H1 (cell line): ENCODE results near the gene MYH10. TPM values are rescaled to one million over a fixed set of nuclear protein-coding genes. Genes with fewer than 3 reads are reported as not detected.

Source experiments
- CTCF ChIA-PET: fragments of 300-600 bp; sonication (Branson Sonifier 250); formaldehyde crosslinking; loops from one replicate; lab custom pipeline; 2021; ENCODE audit not compliant: partially characterized antibody; lab: Charles Lee
- POLR2A ChIA-PET: fragments of 300-600 bp; sonication (Branson Sonifier 250); formaldehyde crosslinking; loops from one replicate; lab custom pipeline; 2021; ENCODE audit warnings: inconsistent platforms; ENCODE audit not compliant: partially characterized antibody; lab: Charles Lee
- DNase-seq, 2 experiments: peaks; one replicate each; pipeline versions ENCODE4 v3.0.0 to v3.0.0-alpha.2; 2010 to 2022; ENCODE audit warnings: low spot score in 2 of 2, low read depth in 1 of 2, mixed read lengths in 1 of 2
- FAIRE-seq: peaks from 2 replicates; lab custom pipeline; 2011; peaks lifted over from hg19 to GRCh38; lab: Jason Lieb, UNC
- H2AFZ ChIP-seq: 2 replicates; pipeline ENCODE4 v1.8.1; 2012; ENCODE audit warnings: low read length, inconsistent platforms
- H2AK5ac ChIP-seq: 2 replicates; pipeline ENCODE4 v1.6.1; 2013; ENCODE audit warnings: low read depth, low read length
- H2BK120ac ChIP-seq: replicated peaks from 2 replicates; pipeline ENCODE3; 2013; ENCODE audit warnings: low read depth, low read length, inconsistent platforms
- H2BK12ac ChIP-seq: 2 replicates; pipeline ENCODE4 v1.6.1; 2013; ENCODE audit warnings: low read depth, low read length
- H2BK15ac ChIP-seq: 2 replicates; pipeline ENCODE4 v1.6.1; 2013; ENCODE audit warnings: low read length
- H2BK20ac ChIP-seq: 2 replicates; pipeline ENCODE4 v1.6.1; 2013; ENCODE audit warnings: low read length
- H2BK5ac ChIP-seq: 2 replicates; pipeline ENCODE4 v1.6.1; 2013; ENCODE audit warnings: low read depth, low read length
- H3K14ac ChIP-seq: 2 replicates; pipeline ENCODE4 v1.6.1; 2013; ENCODE audit warnings: inconsistent platforms; ENCODE audit not compliant: insufficient read length
- H3K18ac ChIP-seq: 2 replicates; pipeline ENCODE4 v1.6.1; 2013; ENCODE audit warnings: low read length; ENCODE audit errors: extremely low read depth
- H3K23ac ChIP-seq: 2 replicates; pipeline ENCODE4 v1.6.1; 2013; ENCODE audit warnings: inconsistent platforms; ENCODE audit not compliant: insufficient read length
- H3K23me2 ChIP-seq: 2 replicates; pipeline ENCODE4 v1.6.1; 2013; ENCODE audit warnings: low read depth, low read length
- H3K27ac ChIP-seq: 2 replicates; pipeline ENCODE4 v1.6.1; 2011; ENCODE audit warnings: low read depth, low read length, inconsistent platforms
- H3K27me3 ChIP-seq, 4 experiments: replicated peaks in 1 of 4; 1 replicate in 1 of 4; 2 replicates in 3 of 4; pipeline versions ENCODE4 v1.6.1 to v1.8.1; 2011 to 2013; ENCODE audit warnings: low read length in 3 of 4, mild to moderate bottlenecking in 3 of 4, inconsistent platforms in 2 of 4, mixed read lengths in 2 of 4, moderate library complexity in 1 of 4; ENCODE audit not compliant: control insufficient read depth in 3 of 4, insufficient read depth in 3 of 4; ENCODE audit errors: extremely low read depth in 1 of 4
- H3K36me3 ChIP-seq, 4 experiments: 2 replicates each; pipeline versions ENCODE4 v1.6.1 to v1.8.1; 2011 to 2013; ENCODE audit warnings: mild to moderate bottlenecking in 4 of 4, low read length in 3 of 4, moderate library complexity in 2 of 4, control low read depth in 1 of 4, inconsistent platforms in 1 of 4; ENCODE audit not compliant: insufficient read depth in 4 of 4, control insufficient read depth in 2 of 4
- H3K4ac ChIP-seq: replicated peaks from 2 replicates; pipeline ENCODE3; 2013; ENCODE audit warnings: low read length, low read depth, mixed read lengths, inconsistent platforms; ENCODE audit not compliant: insufficient read length
- H3K4me1 ChIP-seq, 4 experiments: replicated peaks in 1 of 4; 1 replicate in 1 of 4; 2 replicates in 3 of 4; pipeline versions ENCODE4 v1.6.1 to v1.8.1; 2011 to 2013; ENCODE audit warnings: low read length in 3 of 4, inconsistent platforms in 2 of 4, mixed read lengths in 1 of 4; ENCODE audit not compliant: insufficient read depth in 4 of 4, control insufficient read depth in 3 of 4
- H3K4me2 ChIP-seq, 2 experiments: 2 replicates each; pipeline versions ENCODE4 v1.6.1 to v1.8.1; 2011 to 2013; ENCODE audit warnings: low read depth in 2 of 2, low read length in 2 of 2, control low read depth in 1 of 2, inconsistent platforms in 1 of 2, mild to moderate bottlenecking in 1 of 2; ENCODE audit not compliant: insufficient read depth in 1 of 2
- H3K4me3 ChIP-seq, 4 experiments: fragments of 200-600, 300-600 bp in 1 of 4; sonication (generic), shearing (Covaris generic), sonication (Bioruptor Twin) in 1 of 4; 2 replicates each; pipeline versions ENCODE4 v1.5.1 to v1.8.1; 2011 to 2016; ENCODE audit warnings: low read length in 4 of 4, low read depth in 3 of 4, control low read depth in 2 of 4, inconsistent platforms in 2 of 4, mild to moderate bottlenecking in 2 of 4, mixed read lengths in 1 of 4, moderate library complexity in 1 of 4; ENCODE audit not compliant: insufficient read depth in 2 of 4; ENCODE audit errors: extremely low read depth in 1 of 4
- H3K56ac ChIP-seq: replicated peaks from 2 replicates; pipeline ENCODE3; 2013; ENCODE audit warnings: low read depth, mild to moderate bottlenecking, mixed read lengths, low read length, inconsistent platforms; ENCODE audit not compliant: insufficient read length
- H3K79me1 ChIP-seq: 2 replicates; pipeline ENCODE4 v1.6.1; 2013; ENCODE audit warnings: low read depth, low read length, control low read depth
- H3K79me2 ChIP-seq, 2 experiments: 2 replicates each; pipeline versions ENCODE4 v1.6.1 to v1.8.1; 2012 to 2013; ENCODE audit warnings: low read length in 2 of 2, mild to moderate bottlenecking in 2 of 2, inconsistent platforms in 1 of 2; ENCODE audit not compliant: insufficient read depth in 2 of 2, control insufficient read depth in 1 of 2
- H3K9ac ChIP-seq, 4 experiments: replicated peaks in 1 of 4; 1 replicate in 1 of 4; 2 replicates in 3 of 4; pipeline versions ENCODE4 v1.6.1 to v1.8.1; 2011 to 2013; ENCODE audit warnings: low read depth in 3 of 4, low read length in 3 of 4, control low read depth in 2 of 4, mild to moderate bottlenecking in 2 of 4, moderate library complexity in 2 of 4, inconsistent platforms in 1 of 4; ENCODE audit errors: extremely low read depth in 1 of 4
- H3K9me3 ChIP-seq, 2 experiments: 2 replicates each; pipeline versions ENCODE4 v1.6.1 to v1.8.1; 2012 to 2013; ENCODE audit warnings: mild to moderate bottlenecking in 2 of 2, moderate library complexity in 2 of 2, control low read depth in 1 of 2, inconsistent platforms in 1 of 2, low read depth in 1 of 2, low read length in 1 of 2, mixed read lengths in 1 of 2; ENCODE audit not compliant: insufficient read depth in 2 of 2
- H4K20me1 ChIP-seq, 2 experiments: replicated peaks in 1 of 2; 2 replicates each; pipeline versions ENCODE3 to v1.8.1; 2011 to 2013; ENCODE audit warnings: inconsistent platforms in 2 of 2, low read length in 2 of 2, mild to moderate bottlenecking in 1 of 2; ENCODE audit not compliant: insufficient read depth in 2 of 2, control insufficient read depth in 1 of 2
- H4K5ac ChIP-seq: 2 replicates; pipeline ENCODE4 v1.6.1; 2013; ENCODE audit warnings: low read length, low read depth, mixed read lengths, inconsistent platforms; ENCODE audit not compliant: insufficient read length
- H4K8ac ChIP-seq: 2 replicates; pipeline ENCODE4 v1.8.0; 2013; ENCODE audit warnings: mild to moderate bottlenecking, moderate library complexity, low read length, inconsistent platforms; ENCODE audit not compliant: insufficient read depth; ENCODE audit errors: extremely low read depth
- H4K91ac ChIP-seq: replicated peaks from 2 replicates; pipeline ENCODE3; 2013; ENCODE audit warnings: low read length, mixed read lengths, inconsistent platforms; ENCODE audit not compliant: insufficient read length
- CREB1 ChIP-seq: IDR thresholded peaks from 2 replicates; pipeline ENCODE4 v1.6.1; 2012; ENCODE audit warnings: inconsistent platforms
- JUN ChIP-seq: IDR thresholded peaks from 2 replicates; pipeline ENCODE4 v1.6.1; 2011; ENCODE audit warnings: low read depth, mild to moderate bottlenecking, improper control_type of control experiment, low read length
- KDM1A ChIP-seq: fragments of 200-600, 300-600 bp; sonication (generic); IDR thresholded peaks from 2 replicates; pipeline ENCODE4 v1.7.1; 2016; ENCODE audit warnings: mild to moderate bottlenecking, low read length, borderline replicate concordance
- PHF8 ChIP-seq: fragments of 200-600 bp; sonication (generic); conservative IDR thresholded peaks from 2 replicates; pipeline ENCODE4 v1.7.1; 2012; ENCODE audit warnings: low read depth, mild to moderate bottlenecking, inconsistent platforms, low read length, moderate library complexity
- WGBS, 2 experiments: shearing (Covaris generic) in 1 of 2; methylation state at CpG; one replicate each; pipeline versions ENCODE4 v1.1.6 to v1.1.7; 2013 to 2015; ENCODE audit warnings: low lambda C conversion rate in 2 of 2, mixed read lengths in 2 of 2, inconsistent platforms in 1 of 2, low coverage in 1 of 2, missing lambda C conversion rate in 1 of 2; ENCODE audit not compliant: insufficient replicate concordance in 2 of 2, insufficient coverage in 1 of 2, insufficient read length in 1 of 2; ENCODE audit errors: extremely low coverage in 1 of 2, missing lambda C conversion rate in 1 of 2; 5-methylcytosine and 5-hydroxymethylcytosine counted together
- polyA plus RNA-seq, 7 experiments: library from polyadenylated mRNA; depleted of rRNA in 3 of 7; stranded (reverse) in 5 of 7; unstranded in 2 of 7; fragments of >200 nt in 5 of 7; fragments of 200-250 nt in 2 of 7; gene quantifications; 1 replicate in 5 of 7; 2 replicates in 1 of 7; 4 replicates in 1 of 7; pipeline versions ENCODE4 v1.2.1 to v1.2.3, GENCODE V29; 2011 to 2013; ENCODE audit warnings: missing spikeins in 2 of 7, mixed read lengths in 2 of 7
- total RNA-seq: library from RNA; stranded (reverse); fragmentation: NEBNext Ultra II Directional; extraction: Animal tissue kit (Norgen Biotek cat#: 25700); gene quantifications from 2 replicates; pipeline ENCODE4 v1.2.1, GENCODE V29; 2021

MYH10 gene
- total and polyA plus RNA-seq, 2 of the 8 experiments (the other 6 are each of a cell fraction or from before 2014, with no cell fraction given): 64.1 to 289 TPM

DNA sequence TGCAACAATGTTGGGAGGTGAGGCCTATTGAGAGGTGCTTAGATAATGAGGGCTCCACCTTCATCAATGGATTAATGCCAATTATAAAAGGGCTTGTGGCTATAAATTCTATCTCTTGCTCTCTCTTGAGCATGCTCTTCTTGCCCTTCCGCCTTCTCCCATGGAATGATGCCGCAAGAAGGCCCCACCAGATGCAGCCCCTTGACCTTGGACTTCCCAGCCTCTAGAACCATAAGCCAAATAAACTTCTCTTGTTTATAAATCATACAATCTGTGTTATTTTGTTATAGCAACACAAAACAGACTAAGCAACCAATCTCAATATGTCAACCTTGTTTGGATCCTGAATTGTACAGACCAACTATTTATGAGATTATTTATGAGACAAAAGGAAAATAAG lies 20.0 kb downstream of the MYH10 start:
- H3K23me2 ChIP-seq: no peaks in the 10 kb centered on the region; the same call in 1 of the 2 replicates
- H3K4me3 ChIP-seq: no peak overlapping the region
- POLR2A ChIA-PET: interaction anchor here (0.8 to 2.3 kb wide), 2 partner anchors 9 to 19 kb away, joined by 3 to 11 read pairs; no protein-coding TSS in a partner anchor
- TF ChIP-seq KDM1A (no peak), PHF8 (no peak), JUN (no peak), CREB1 (no peak)
- TF ChIP-seq, all 59 proteins: peak for 0
- no peak overlapping the region for H2AK5ac ChIP-seq
- no peak overlapping the region for H4K91ac ChIP-seq
- H3K4me1 ChIP-seq: peaks cover 0 to 15% (median 3%) of the 10 kb centered on the region in 4 experiments; a peak in 2 of 7 replicates
- 96% methylated on average over 2 of the region's 2 CpGs; no CpG with 5 or more reads in 1 of the 2 experiments for WGBS, 2 experiments
- H3K23ac ChIP-seq: no peak overlapping the region
- no peak overlapping the region for H2BK12ac ChIP-seq
- H3K9ac ChIP-seq: no peak overlapping the region
- H4K8ac ChIP-seq: no peak overlapping the region
- H3K79me1 ChIP-seq: peaks cover 9% of the 10 kb centered on the region; the same call in 1 of the 2 replicates
- H3K4me2 ChIP-seq: no peak overlapping the region
- H4K5ac ChIP-seq: no peak overlapping the region
- H3K27ac ChIP-seq: no peak overlapping the region
- H3K18ac ChIP-seq: no peak overlapping the region
- FAIRE-seq (no peak), DNase-seq (no peak)
- no peak overlapping the region for H2BK5ac ChIP-seq
- H3K79me2 ChIP-seq: peaks cover 22 to 100% of the 10 kb centered on the region in 2 experiments
- H3K36me3 ChIP-seq: peaks cover 0 to 5% (median 0%) of the 10 kb centered on the region in 4 experiments; a peak in 2 of 8 replicates
- no peak overlapping the region for H2BK120ac ChIP-seq
- H2BK15ac ChIP-seq: no peak overlapping the region
- no peak overlapping the region for H3K56ac ChIP-seq
- H3K14ac ChIP-seq: no peak overlapping the region
- no peak overlapping the region for H2AFZ ChIP-seq
- peaks cover 12 to 27% of the 10 kb centered on the region in 2 experiments for H4K20me1 ChIP-seq
- no peaks in the 10 kb centered on the region for H3K27me3 ChIP-seq
- H3K4ac ChIP-seq: no peak overlapping the region
- H2BK20ac ChIP-seq: no peak overlapping the region
- CTCF ChIA-PET: interaction anchor here (0.8 to 1.0 kb wide), 2 partner anchors 8 to 10 kb away, joined by 3 read pairs; no protein-coding TSS in a partner anchor
- no peaks in the 10 kb centered on the region for H3K9me3 ChIP-seq
